LoVo (cell line): Measurements from ENCODE around the gene MSI2.

Source experiments
- DNase-seq: peaks from one replicate; pipeline ENCODE4 v3.0.0-alpha.2; 2016; ENCODE audit warnings: low spot score

The MSI2 gene

DNA sequence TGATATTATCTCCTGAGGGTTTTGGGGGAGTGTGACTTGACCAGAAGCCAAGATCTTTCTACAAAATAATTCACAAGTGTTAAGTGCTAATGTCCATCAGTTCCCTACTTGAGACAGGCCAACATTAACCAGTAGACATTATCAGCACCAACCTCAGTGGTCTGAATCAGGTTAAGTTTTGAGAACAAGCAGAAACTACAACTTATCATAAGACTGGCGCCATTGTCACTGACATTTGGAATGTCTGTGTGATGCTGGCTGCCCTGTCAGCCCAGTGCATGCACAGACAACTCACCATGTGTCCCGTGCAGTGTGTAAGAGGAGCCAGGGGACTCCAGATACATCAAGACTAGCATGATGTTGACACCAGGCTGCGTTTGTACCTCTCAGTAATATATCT lies 412.0 kb downstream of the MSI2 start:
- no peak for DNase-seq

DNA sequence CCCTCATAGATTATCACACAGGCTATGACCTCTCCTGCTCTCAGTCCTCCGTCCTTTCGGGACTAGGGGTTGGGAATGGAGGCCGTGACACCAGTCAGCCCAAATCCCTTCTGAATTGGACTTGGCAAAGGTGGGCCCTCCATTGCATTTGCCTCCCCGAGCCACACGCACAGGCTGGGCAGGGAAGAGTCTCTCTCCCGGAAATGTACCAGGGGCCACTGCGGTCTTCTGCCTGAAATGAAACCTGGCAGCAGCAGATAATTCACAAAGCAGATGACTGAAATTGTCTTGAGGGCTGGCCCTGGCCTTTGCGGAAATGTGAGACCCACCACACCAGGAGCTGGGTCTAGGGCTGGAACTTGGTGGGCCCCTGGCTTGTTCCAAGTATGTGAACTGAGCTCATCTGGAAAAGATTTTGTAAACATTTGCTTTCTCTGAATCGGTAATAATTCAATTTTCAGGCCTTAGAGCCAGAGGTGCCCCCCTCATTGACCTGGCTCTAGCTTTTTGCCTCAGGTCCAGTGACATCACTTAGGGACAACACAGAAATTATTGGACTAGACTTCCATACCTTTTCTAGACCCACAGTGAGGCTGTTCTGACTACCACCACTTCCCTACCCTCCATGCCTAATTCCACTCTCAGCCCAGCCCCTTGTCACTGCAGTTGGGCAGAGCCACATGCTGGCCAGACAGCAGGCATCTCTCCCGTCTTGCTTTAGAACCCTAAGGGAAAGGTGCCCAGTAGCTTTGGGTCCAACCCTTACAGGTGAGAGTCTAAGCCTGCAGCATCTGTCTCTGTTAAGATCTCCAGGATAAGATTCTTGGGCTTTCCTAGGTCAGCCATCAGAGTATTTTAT lies 413.6 kb downstream of the MSI2 start:
- no peak for DNase-seq

DNA sequence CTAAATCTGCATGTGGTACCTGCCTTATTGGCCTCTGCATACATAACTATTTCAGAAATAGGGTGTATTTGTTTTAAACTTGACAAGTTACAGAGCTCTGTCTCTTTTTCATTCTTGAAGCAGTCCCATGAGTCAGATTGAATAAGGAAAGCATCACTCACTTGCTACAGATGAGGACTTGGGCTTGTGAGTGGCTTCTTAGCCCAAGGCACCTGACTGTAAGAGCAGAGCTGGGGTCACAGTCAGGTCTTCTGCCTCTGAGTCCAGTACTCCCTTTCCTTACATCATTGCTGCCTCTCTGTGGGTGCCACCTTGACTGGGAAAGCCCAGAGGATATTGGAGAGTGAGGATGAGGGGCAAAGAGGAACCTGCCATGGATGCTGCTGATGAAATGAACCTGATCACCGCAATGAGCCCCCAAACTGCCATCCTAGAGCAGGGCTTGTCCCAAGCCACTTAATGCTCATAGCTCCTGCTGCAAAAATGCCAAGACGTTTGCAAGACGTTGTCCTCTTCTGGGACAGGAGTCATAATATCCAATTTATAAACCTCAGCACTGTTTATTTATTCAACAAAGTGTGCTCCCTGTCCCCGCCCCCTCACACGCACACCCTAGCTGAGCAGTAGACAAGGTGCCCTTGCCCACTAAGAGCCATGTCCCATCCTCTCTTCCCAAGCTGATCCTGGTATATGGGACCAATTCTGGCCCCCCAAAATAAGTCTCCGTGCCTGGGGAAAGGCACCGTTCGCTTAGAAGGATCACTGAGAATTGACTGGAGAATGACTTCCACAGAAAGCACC lies 414.6 kb downstream of the MSI2 start:
- DNase-seq: no peak

DNA sequence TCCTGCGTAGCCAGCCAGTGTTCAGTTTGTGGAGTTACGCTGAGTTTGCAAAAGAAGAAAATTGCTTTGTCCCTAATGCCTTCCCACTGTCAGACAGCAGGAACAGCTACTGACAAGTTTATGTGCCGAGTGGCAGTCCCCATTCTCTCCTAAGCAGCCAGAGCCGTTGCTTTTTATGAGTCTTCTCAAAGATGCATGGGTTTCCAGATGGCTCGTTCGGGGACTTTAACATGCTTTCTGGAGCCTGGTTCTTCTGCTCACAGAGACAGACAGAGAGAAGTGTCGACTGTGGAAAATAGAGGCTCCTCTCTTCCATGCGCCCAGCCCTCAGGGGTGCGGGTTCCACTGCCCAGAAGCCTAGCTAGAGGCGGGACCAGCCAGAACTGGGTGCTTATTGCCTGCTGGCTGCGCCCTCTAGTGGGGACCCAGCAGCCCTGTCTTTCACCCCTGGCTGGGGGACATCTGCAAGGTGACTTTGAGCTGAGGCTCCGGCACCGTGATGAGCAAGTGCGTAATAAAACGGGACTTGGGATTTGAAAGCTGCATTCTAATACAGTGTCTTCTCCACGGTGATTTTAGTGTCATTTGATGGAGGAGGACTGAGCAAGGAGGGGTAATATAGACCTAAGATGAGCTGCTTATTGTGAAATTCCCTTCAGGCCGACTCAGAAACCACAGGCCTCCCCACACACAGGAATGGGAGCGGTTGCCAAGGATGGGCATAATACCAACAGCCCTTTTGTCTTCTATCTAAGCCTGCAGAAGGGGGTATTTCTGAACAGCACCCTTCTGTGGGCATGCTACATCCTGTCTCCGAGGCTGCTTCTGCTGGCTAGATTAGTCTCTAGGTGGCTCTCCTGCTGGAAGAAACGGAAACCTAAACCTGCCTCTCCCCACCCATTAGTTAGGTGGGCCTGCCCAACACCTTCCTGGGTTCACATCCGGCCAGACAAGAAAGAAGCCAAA lies 415.6 kb downstream of the MSI2 start:
- peak; percentile 37 for DNase-seq

DNA sequence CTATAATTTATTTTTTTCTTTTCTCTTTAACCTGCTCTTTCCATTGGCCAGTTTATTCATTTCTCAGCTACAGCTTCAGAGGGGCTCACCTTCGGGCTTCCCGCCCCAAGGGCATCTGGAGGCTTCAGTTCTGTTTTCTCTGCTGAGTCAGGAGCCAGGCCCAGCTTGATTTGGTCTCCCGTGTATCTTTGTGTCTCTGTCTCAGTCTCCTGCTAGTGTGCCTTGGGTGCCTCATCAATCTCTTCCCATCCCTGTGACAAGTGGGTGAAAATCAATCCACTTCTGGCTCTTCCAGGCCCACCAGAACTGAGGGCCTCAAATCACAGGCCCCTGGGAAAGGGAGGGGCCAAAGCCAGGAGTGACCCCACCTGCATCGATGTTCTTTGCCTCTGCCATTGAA lies 416.6 kb downstream of the MSI2 start:
- DNase-seq: no peak

DNA sequence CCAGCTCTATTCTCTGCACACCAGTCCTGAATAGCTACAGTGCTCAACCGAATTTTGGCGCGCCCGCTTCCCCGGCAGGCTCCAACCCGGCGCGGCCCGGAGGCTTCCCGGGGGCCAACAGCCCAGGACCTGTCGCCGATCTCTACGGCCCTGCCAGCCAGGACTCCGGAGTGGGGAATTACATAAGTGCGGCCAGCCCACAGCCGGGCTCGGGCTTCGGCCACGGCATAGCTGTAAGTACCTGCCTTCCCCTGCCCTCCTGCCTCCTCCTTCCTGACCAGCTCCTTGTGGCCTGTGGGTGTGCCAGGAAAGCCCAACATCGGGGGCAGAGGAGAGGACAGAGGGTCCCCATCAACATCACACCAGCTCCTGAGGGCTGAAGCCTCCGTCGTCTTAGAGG lies 418.6 kb downstream of the MSI2 start:
- no peak for DNase-seq

DNA sequence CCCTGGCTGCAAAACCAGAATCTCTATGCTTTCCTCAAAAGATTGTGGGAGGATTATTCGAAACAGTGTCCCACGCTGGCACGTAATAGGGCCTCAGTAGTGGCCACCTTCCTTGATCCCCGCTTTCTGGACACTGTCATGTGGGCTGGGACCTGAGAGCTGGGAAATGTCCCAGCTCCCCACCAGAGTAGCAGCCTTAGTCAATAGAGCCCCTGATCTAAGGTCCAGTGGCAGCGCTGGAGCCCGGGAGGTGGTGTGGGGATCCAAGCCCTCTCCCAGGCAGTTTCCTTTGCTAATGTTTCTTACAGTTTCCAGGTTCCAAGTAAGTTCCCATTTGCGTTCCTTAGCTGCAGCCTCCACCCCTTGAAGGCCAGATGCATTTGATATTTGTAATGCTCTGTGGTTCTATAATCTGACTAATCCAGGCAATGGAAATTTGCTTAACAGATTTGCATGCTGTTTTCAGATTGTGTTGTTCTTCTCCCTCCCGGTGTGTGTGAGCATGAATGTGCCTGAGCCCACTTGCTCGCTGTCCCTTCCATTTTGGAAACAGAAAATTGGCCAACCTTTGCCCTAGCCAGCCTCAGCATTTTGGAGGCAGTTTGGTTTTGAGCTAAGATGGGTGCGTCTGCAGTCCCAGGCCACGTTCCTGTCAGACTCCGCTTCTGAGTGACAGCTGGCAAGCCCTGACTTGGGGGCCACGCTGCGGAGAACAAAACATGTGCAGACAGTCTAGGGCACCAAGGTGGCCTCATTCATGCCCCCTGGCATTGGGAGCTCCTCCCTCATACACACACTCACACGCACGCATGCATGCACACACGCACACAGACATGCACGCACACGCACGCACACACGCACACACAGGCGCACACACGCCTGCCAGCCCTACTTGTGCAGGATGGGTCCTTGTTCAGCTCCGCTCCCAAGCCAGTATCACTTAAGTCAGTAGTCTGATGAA lies 419.4 kb downstream of the MSI2 start:
- no peak for DNase-seq

DNA sequence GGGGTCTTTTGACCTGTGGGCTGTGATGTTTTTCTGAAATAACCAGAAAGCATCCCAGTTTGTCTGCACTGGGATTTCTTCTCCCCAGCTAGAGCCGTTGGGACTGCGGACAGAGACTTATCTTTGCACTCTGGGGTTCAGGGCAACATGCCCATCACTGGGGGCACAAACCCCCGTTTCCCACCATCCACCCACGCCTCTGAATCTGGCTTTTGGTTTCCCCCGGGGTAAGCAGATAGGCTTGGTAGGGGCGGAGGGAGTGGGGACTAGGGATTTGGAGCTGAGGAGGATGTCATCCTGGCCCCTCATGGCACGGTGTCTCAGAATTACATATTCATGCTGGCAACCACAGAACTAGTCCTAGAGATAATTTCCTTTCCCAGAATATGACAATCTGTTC lies 420.2 kb downstream of the MSI2 start:
- DNase-seq: no peak

DNA sequence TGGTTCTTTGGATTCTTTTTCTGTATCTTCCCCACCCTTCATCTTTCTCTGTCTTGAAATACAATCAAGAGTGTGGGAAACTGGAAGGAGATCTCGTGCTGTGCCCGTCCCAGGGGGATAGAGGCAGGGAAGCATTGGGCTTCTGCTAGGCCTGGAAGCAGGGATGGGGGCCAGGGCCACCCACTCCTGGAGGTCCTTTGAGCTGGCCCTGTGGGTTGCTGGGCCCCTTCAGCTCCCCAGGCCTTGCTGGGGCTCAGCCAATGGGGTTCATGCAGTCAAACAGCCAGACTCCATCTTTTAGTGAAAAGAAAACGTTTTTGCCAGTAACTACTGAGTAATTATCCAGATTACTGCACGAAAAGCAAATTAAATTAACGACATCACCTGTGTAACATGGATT lies 421.0 kb downstream of the MSI2 start:
- DNase-seq: no peak

DNA sequence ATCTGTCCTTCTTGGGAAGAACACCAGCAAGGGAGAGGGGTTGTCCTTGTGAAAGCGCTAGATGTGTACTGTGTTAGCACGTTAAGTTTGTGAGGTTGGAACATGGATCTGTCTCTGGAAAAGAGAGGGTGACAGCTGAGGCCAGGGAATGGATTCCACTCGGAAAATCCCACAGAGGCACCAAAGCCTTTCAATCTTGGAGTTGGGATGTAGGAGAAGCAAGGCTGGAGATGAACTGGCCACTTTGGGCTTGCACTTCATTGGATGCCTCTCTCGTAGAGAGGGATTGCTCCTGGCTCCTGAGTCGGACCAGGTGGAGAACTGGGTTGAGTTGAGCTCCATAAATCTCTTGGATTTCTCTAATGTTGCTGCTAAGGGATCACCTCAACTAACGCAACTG lies 421.5 kb downstream of the MSI2 start:
- no peak for DNase-seq

DNA sequence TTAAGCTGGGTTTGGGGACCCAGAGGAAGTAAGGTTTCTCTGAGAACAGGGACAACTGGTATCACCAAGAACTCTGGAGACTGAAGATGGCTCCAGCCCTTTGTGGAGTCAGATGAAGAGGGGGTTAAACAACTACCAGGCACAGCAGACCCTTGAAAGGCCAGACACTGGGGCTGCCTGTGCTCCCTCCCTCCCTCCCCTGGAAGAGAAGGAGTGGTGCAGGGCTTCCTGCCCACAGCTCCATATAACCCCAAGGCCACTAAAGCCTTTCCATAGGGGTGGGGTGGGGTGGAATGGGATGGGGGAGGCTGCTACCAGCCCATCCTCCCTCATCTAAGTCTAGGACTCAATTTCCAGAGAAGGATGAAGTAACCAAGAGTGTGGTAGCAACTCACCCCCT lies 422.1 kb downstream of the MSI2 start:
- DNase-seq: no peak

DNA sequence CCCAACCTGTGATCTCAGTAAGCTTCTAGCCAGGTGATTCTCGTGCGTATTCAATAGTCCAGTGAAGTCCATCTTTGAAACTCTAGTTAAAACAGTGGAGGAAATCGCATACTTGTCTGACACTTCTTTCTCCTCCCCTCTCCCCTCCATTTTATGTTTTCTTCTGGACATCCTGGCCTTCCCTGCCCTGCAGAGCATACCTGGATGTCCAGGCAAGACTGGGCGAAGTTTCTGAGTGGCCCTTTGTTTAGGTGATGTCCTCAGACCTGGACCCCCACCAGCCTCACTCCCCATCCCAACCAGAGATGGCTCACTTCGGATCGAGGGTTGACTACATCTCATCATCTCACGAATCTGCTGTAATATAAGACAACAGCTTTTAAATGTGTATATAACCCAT lies 423.0 kb downstream of the MSI2 start:
- no peak for DNase-seq

DNA sequence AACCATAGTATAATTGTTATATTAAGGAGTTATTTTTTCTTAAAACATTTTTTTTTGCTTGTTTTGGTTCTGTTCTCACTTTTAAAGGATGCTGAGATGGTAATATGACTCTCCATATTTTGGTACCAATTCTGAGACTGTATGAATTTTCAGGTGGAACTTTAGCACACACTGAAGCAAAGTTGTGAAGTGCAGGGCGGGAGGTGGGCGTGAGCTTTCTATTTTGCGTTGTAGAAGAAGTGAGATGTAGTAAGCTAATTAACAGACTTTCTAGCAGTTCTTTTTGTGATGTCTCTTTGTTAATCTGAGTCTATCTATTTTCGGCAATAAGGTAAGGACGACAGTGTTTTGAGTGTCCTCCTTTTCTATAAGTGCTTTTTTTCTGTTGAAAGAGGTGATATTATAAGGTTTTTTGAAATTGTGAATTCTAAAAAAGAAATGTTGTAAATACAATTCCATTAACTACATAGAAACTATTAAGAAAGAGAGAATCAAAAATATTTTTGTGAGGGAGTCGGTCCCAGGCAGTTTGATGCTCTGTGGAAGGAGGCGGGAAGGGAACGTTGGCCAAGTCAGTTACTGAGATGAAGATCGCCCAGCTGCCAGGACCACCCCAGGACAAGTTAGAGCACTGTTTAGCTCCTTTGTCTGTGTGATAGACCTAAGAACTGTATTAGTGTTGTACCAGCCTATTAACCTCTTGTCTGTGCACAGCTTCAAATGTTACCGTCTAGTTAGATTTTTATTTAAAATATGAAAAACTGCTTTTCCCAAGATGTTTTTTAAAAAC lies 423.8 kb downstream of the MSI2 start:
- no peak for DNase-seq

DNA sequence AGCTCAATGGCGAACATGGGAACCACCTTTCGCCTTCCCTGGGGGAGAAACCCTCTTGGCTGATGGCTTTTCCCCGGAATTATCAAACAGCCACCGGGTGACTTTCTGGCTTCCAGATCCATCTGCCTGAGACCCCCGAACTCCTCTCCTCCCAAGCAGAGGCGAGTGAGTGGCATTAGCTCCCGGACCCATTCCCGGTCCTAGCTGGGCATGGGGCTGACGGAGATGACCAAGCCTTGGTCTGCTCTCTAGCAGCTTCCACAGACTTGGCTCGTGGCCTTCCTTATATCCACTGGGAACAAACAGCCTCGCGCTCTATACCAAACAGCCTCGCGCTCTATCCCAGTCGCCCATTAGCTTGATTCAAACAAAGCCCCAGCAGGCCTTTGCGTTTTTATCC lies 426.4 kb downstream of the MSI2 start:
- no peak for DNase-seq

DNA sequence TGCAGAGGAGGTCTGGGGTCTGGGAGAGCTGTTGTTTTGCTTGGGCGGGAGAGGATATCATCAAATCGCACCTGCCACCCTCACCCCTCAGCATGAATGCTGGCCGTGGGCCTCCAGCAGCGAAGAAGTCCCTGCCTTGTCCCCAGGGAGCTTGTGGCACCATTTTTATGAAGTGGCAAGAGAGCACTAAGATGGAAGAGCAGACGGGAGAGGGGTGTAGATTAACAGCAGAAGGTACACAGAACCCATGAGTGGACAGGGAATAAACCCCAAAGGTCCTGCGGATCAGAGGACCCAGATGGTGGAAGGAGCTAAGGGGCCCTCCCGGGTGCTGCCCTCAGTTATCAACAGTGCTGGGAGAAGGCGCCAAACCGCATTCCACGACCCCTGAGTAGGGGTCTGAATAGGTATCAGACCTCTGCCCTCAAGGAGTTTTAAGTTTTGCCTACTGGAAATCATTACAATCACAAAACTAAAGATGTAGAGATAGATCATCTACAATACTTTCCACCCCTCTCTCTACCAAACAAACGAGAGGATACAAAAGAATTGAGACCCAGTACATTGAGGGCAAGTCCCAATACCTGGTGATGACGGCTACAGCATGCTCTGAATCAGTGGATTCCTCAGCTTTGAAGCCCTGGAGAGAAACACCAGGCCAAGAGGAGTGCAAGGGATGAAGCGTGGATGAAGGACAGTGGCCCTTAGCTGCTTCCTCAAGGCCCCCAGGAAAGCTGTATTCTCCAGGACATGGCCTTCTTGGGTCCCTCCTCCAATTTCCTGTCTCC lies 428.6 kb downstream of the MSI2 start:
- DNase-seq: no peak

DNA sequence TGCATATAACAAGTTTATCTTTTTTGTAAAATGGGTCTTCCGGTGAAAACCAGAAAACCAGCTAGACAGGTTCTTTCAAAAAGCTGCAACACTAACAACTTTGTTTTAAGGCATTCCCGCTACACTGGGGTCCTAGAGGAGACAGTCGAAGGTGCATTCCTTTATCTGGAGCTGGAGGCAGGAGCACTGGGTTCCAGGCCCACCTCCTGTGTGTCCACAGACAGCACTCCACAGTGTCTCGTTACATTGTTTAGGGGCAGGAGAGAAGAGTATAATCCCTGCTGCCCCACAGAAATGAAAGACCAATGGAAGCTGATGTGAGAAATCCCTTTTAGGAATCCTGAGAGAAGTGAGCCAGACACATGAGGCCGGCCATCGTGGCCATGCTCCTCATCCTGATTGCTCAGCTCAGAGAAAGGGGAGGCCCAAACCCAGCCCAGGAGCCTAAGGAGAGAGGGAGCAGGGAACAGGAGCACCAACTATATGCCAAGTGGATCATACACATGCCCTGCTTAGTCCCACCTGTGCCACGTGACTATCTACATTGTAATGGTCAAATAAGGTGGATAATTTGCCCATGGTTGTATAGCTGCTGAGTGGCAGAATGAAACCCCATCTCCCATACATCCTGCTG lies 429.3 kb downstream of the MSI2 start:
- DNase-seq: no peak

DNA sequence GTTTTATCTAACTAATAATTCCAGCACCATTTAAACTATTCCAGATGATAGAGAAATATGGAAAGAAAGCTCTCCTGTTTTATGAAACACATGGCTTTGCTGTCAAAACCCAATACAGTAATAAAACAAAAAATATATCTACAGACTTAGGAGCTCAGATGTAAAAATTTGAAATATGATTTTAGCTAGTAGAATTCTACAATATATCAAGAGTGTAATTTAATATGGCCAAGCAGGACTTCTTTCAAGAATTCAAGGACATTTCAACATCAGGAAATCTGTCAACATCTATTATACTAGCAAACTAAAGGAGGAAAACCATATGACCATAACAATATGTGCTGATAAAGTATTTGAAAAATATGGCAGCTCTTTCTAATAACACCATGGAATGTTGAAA lies 431.3 kb downstream of the MSI2 start:
- DNase-seq: no peak

DNA sequence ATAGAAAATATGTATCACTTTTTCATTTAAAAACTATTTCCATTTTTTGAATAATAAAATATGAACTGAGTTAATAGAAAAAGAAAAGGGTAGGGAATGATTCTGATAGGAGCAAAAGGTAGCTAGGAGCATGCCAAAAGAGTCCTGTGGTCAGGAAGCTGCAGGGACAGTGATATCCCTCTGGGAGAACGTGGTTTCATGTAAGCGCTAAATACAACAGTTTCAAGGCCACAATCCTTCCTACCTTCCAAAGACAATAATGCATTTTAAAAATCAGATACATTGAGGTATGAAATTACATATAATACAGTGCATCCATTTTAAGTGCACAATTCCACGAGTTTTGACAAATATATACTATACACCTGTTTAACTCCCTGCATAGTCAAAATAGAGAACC lies 432.9 kb downstream of the MSI2 start:
- DNase-seq: no peak

DNA sequence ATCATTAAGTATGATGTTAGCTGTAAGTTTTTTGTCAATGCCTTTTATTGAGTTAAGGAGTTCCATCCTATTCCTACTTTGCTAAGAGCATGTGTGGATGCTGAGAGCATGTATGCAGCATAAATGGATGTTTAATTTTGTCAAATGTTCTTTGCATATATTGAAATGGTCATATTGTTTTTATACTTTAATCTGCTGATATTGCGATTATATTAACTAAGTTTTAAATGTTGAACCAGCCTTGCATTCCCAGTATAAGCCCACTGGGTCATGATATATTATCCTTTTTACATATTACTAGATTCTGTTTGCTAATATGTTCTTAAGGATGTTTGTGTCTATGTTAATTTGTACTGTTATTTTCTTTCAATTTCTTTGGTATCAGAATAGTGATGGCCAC lies 435.6 kb downstream of the MSI2 start:
- no peak for DNase-seq
